HG03442 (cell line): ENCODE results near the gene CBX2.

Experiments
- ATAC-seq: cut with Tn5 transposase; IDR thresholded peaks from one replicate; pipeline ENCODE4 v1.9.1; 2021; ENCODE audit warnings: mild to moderate bottlenecking, moderate library complexity; ENCODE audit not compliant: unreplicated experiment

Gene CBX2

GRCh38 chr17:79799174-79799537, 21.2 kb downstream of the CBX2 start:
- ATAC-seq: no peak

- ATAC-seq: no peak
Measured at GRCh38 chr17:79799538-79800324, 21.8 kb downstream of the CBX2 start.

- no peak for ATAC-seq
Measured at GRCh38 chr17:79800325-79801155, 22.6 kb downstream of the CBX2 start.

GRCh38 chr17:79801156-79802038, 23.4 kb downstream of the CBX2 start:
- no peak for ATAC-seq

GRCh38 chr17:79802039-79802735, 24.2 kb downstream of the CBX2 start:
- no peak for ATAC-seq

- no peak for ATAC-seq
Measured at GRCh38 chr17:79802736-79803420, 24.9 kb downstream of the CBX2 start.

- no peak for ATAC-seq
Measured at GRCh38 chr17:79803421-79803996, 25.6 kb downstream of the CBX2 start.

- peak; percentile 67 for ATAC-seq
Measured at GRCh38 chr17:79803997-79804855, 26.3 kb downstream of the CBX2 start.

- ATAC-seq: no peak
Measured at GRCh38 chr17:79804856-79805696, 27.1 kb downstream of the CBX2 start.

GRCh38 chr17:79806446-79806760, 28.5 kb downstream of the CBX2 start:
- ATAC-seq: no peak

GRCh38 chr17:79806863-79807720, 29.1 kb downstream of the CBX2 start:
- no peak for ATAC-seq

- no peak for ATAC-seq
Measured at GRCh38 chr17:79808763-79809529, 31.0 kb downstream of the CBX2 start.

GRCh38 chr17:79809530-79810129, 31.7 kb downstream of the CBX2 start:
- no peak for ATAC-seq

GRCh38 chr17:79810130-79811010, 32.4 kb downstream of the CBX2 start:
- ATAC-seq: peak; percentile 66
